Endometrium (tissue), 2 donors: ENCODE results near the gene HIP1R.

Experiments used
- FAIRE-seq: peaks from 2 replicates; lab custom pipeline; 2012; peaks lifted over from hg19 to GRCh38; lab: Jason Lieb, UNC
- donor health status: control.
- donor health status: control.

The HIP1R gene

GRCh38 chr12:122834104-122834920, 945 bp upstream of the HIP1R start:
- no peak for FAIRE-seq

- FAIRE-seq = no peak
Observed at GRCh38 chr12:122835750-122836026, 431 bp downstream of the HIP1R start.

GRCh38 chr12:122836027-122836921, 1.0 kb downstream of the HIP1R start:
- FAIRE-seq = no peak

GRCh38 chr12:122837306-122838265, 2.3 kb downstream of the HIP1R start:
- FAIRE-seq = no peak

- no peak for FAIRE-seq
Observed at GRCh38 chr12:122838841-122839240, 3.6 kb downstream of the HIP1R start.

- FAIRE-seq = no peak
Observed at GRCh38 chr12:122839907-122840554, 4.8 kb downstream of the HIP1R start.

- FAIRE-seq = no peak
Observed at GRCh38 chr12:122840580-122841513, 5.6 kb downstream of the HIP1R start.

GRCh38 chr12:122841544-122842321, 6.5 kb downstream of the HIP1R start:
- FAIRE-seq = no peak

GRCh38 chr12:122842505-122843405, 7.5 kb downstream of the HIP1R start:
- FAIRE-seq = no peak

- no peak for FAIRE-seq
Observed at GRCh38 chr12:122843455-122843854, 8.2 kb downstream of the HIP1R start.

GRCh38 chr12:122844366-122844971, 9.2 kb downstream of the HIP1R start:
- FAIRE-seq = no peak

GRCh38 chr12:122845041-122845864, 10.0 kb downstream of the HIP1R start:
- no peak for FAIRE-seq

- FAIRE-seq = no peak
Observed at GRCh38 chr12:122845865-122846621, 10.8 kb downstream of the HIP1R start.

- FAIRE-seq = no peak
Observed at GRCh38 chr12:122846622-122847515, 11.6 kb downstream of the HIP1R start.

- FAIRE-seq = no peak
Observed at GRCh38 chr12:122847516-122847836, 12.2 kb downstream of the HIP1R start.
